Ishikawa (cell line): ENCODE data around the gene EMX1.

ENCODE experiments used
- CEBPB ChIP-seq: IDR thresholded peaks from 2 replicates; pipeline ENCODE4 v1.6.1; 2012
- CREB1 ChIP-seq: IDR thresholded peaks from 2 replicates; pipeline ENCODE4 v1.6.1; 2012; ENCODE audit warnings: low read depth
- EGR1 ChIP-seq: IDR thresholded peaks from 2 replicates; pipeline ENCODE4 v1.6.1; 2012
- EP300 ChIP-seq: IDR thresholded peaks from 2 replicates; pipeline ENCODE4 v1.6.1; 2012; ENCODE audit warnings: borderline replicate concordance
- FOXM1 ChIP-seq: IDR thresholded peaks from 2 replicates; pipeline ENCODE4 v1.6.1; 2012; ENCODE audit warnings: low read depth, borderline replicate concordance
- NFIC ChIP-seq: IDR thresholded peaks from 2 replicates; pipeline ENCODE4 v1.6.1; 2012
- RAD21 ChIP-seq: IDR thresholded peaks from 2 replicates; pipeline ENCODE4 v1.6.1; 2012; ENCODE audit warnings: low read depth
- TAF1 ChIP-seq: IDR thresholded peaks from 2 replicates; pipeline ENCODE4 v1.6.1; 2012; ENCODE audit warnings: low read depth, mild to moderate bottlenecking
- TCF12 ChIP-seq: IDR thresholded peaks from 2 replicates; pipeline ENCODE4 v1.6.1; 2012; ENCODE audit warnings: low read depth
- TEAD4 ChIP-seq: IDR thresholded peaks from 2 replicates; pipeline ENCODE4 v1.6.1; 2012
- YY1 ChIP-seq: IDR thresholded peaks from 2 replicates; pipeline ENCODE4 v1.6.1; 2012; ENCODE audit warnings: low read depth
- ZBTB7A ChIP-seq: IDR thresholded peaks from 2 replicates; pipeline ENCODE4 v1.6.1; 2012; ENCODE audit warnings: low read depth
- TF ChIP-seq, protein P1 (sequence below): IDR thresholded peaks from 2 replicates; pipeline ENCODE4 v1.6.1; 2012
- TF ChIP-seq, protein P2 (sequence below): IDR thresholded peaks from 2 replicates; pipeline ENCODE4 v1.6.1; 2012
- TF ChIP-seq, protein P3 (sequence below): IDR thresholded peaks from 2 replicates; pipeline ENCODE4 v1.6.1; 2012; ENCODE audit warnings: low read depth, mild to moderate bottlenecking

Gene EMX1

DNA sequence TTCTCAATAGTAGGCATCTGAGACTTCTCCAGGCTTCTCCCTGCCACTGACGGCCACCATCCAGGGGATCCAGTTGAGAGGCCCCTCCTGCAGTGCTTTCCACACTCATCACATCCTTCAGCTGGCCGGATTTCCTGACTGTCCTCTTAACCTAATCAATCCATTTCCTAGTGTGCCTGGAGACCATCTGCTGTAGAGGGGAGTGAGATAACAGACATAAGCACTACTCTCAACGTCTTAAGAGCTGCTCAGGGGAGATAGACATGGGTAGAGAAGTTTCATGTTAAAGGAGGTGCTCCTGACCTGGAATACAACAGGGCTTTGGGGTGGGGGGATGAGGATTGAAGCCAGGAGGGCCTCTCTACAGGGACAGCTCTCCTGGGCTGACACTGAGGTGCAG lies 15.9 kb upstream of the EMX1 start:
- TF ChIP-seq TCF12 (no peak), FOXM1 (no peak), CREB1 (no peak), YY1 (no peak), TAF1 (no peak), NFIC (no peak), TEAD4 (no peak), RAD21 (no peak), ZBTB7A (no peak), EP300 (no peak), CEBPB (no peak)
- TF ChIP-seq, protein P1, sequence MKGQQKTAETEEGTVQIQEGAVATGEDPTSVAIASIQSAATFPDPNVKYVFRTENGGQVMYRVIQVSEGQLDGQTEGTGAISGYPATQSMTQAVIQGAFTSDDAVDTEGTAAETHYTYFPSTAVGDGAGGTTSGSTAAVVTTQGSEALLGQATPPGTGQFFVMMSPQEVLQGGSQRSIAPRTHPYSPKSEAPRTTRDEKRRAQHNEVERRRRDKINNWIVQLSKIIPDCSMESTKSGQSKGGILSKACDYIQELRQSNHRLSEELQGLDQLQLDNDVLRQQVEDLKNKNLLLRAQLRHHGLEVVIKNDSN: no peak
- TF ChIP-seq, protein P2, sequence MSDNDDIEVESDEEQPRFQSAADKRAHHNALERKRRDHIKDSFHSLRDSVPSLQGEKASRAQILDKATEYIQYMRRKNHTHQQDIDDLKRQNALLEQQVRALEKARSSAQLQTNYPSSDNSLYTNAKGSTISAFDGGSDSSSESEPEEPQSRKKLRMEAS: no peak
- TF ChIP-seq, protein P3, sequence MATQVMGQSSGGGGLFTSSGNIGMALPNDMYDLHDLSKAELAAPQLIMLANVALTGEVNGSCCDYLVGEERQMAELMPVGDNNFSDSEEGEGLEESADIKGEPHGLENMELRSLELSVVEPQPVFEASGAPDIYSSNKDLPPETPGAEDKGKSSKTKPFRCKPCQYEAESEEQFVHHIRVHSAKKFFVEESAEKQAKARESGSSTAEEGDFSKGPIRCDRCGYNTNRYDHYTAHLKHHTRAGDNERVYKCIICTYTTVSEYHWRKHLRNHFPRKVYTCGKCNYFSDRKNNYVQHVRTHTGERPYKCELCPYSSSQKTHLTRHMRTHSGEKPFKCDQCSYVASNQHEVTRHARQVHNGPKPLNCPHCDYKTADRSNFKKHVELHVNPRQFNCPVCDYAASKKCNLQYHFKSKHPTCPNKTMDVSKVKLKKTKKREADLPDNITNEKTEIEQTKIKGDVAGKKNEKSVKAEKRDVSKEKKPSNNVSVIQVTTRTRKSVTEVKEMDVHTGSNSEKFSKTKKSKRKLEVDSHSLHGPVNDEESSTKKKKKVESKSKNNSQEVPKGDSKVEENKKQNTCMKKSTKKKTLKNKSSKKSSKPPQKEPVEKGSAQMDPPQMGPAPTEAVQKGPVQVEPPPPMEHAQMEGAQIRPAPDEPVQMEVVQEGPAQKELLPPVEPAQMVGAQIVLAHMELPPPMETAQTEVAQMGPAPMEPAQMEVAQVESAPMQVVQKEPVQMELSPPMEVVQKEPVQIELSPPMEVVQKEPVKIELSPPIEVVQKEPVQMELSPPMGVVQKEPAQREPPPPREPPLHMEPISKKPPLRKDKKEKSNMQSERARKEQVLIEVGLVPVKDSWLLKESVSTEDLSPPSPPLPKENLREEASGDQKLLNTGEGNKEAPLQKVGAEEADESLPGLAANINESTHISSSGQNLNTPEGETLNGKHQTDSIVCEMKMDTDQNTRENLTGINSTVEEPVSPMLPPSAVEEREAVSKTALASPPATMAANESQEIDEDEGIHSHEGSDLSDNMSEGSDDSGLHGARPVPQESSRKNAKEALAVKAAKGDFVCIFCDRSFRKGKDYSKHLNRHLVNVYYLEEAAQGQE: no peak

DNA sequence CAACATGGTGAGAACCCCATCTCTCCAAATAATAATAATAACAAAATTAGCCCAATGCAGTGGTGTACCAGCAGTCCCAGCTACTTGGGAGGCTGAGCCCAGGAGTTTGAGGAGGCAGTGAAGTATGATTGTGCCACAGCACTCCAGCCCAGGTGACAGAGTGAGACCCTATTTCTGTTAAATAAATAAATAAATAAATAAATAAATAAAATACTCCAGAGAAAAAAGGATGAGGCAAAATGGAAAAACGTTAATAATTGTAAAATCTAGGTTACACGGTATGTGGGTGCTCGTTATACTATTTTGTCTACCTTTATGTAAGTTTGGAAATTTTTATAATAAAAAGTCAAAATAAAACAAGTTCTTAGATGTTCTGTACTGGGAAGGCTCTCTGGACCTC lies 8.6 kb upstream of the EMX1 start:
- TF ChIP-seq CREB1 (no peak), EGR1 (no peak), TAF1 (no peak), TCF12 (no peak), NFIC (no peak), EP300 (no peak), CEBPB (no peak), YY1 (no peak), RAD21 (no peak), ZBTB7A (no peak), FOXM1 (no peak), TEAD4 (no peak)
- TF ChIP-seq, protein P3: no peak
- TF ChIP-seq, protein P2: no peak
- TF ChIP-seq, protein P1: no peak

DNA sequence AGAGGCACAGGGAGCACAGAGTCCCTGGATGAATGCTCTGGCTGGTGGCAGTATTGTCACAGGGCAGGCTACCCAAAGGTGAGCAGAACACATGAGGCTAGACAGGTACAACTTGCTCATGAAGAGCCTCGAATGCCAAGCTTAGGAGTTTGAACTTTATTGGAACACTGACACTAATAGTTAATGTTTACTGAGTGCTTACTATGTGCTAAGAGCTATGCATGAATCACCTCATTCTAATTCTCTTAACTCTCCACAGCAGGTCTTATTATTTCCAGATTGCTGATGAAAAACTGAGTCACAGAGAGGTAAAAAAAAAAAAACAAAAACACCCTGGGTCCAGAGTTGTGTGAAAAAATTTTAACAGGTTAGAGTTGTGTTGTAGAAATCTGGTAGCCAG lies 6.1 kb upstream of the EMX1 start:
- TF ChIP-seq TAF1: no peak
- TF ChIP-seq FOXM1: no peak
- no peak for TF ChIP-seq RAD21
- TF ChIP-seq TCF12: no peak
- TF ChIP-seq, protein P3: no peak
- TF ChIP-seq CREB1: no peak
- TF ChIP-seq EP300: no peak
- no peak for TF ChIP-seq CEBPB
- TF ChIP-seq, protein P2: no peak
- TF ChIP-seq TEAD4: no peak
- TF ChIP-seq EGR1: no peak
- TF ChIP-seq, protein P1: no peak
- TF ChIP-seq YY1: no peak
- no peak for TF ChIP-seq NFIC
